ENCODE data around the gene EI24. TPM values are rescaled to one million over a fixed set of nuclear protein-coding genes. Genes with fewer than 3 reads are reported as not detected.
A peak's percentile ranks its signal among the peaks of the same experiment; 100 is the strongest.

Gene EI24
- total RNA-seq, 1 donor from 2014 or later: 44.4 TPM

DNA sequence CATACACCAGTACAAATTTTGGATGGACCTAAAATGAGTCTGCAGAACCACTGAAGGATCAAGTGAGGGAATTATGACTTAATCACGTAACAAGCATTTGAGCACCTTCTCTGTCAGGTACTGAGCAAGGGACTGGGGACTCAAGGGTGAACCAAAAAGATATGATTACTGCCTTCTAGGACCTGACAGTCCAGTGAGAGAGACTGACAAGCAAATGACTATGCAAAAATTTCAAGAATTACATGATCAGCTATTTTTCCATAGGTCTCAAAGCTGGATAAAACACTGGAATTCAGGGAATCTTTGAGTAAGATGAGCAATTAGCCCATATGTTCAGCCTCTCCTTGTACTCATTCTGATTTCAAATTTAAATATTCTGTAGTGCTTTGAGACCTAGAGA, 18.2 kb downstream of the EI24 start:
- Mint-ChIP-seq H3K27me3 (ENCODE audit: low read depth) (no peaks in the 10 kb centered on the region), H3K36me3 (ENCODE audit: low read depth) (peaks cover 27% of the 10 kb centered on the region), H3K9me3 (no peaks in the 10 kb centered on the region), H3K27ac (no peak overlapping the region), H3K4me3 (ENCODE audit: low read depth) (no peak overlapping the region), H3K4me1 (ENCODE audit: low read depth) (peaks cover 15% of the 10 kb centered on the region)
- no peak for DNase-seq (ENCODE audit: low spot score)
- intact Hi-C loops (cut with micrococcal nuclease): no loop called here

DNA sequence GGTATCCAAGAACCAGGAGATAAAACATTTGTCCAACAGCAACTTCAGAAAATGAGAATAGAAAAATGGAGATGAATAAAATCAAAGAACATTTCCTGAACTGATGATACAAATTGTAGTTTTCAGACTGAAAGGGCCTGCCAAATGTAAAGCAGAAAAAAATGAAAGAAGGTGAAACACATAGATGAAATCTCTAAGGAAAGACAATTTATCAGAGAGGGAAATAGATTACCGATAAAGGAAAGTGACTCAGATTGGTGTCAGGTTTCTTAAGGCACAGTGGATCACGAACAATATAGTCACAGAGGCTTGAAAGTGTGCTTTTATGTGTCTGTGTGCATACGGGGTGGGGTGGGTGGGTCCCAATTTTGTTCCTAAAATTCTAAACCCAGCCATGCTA, 19.2 kb downstream of the EI24 start:
- Mint-ChIP-seq H3K9me3 (no peaks in the 10 kb centered on the region), H3K27ac (peak overlapping the region; percentile 46), H3K4me3 (ENCODE audit: low read depth) (no peak overlapping the region), H3K27me3 (ENCODE audit: low read depth) (no peaks in the 10 kb centered on the region), H3K36me3 (ENCODE audit: low read depth) (peaks cover 26% of the 10 kb centered on the region), H3K4me1 (ENCODE audit: low read depth) (peaks cover 17% of the 10 kb centered on the region)
- DNase-seq (ENCODE audit: low spot score): no peak
- intact Hi-C loops (cut with micrococcal nuclease): no loop called here

DNA sequence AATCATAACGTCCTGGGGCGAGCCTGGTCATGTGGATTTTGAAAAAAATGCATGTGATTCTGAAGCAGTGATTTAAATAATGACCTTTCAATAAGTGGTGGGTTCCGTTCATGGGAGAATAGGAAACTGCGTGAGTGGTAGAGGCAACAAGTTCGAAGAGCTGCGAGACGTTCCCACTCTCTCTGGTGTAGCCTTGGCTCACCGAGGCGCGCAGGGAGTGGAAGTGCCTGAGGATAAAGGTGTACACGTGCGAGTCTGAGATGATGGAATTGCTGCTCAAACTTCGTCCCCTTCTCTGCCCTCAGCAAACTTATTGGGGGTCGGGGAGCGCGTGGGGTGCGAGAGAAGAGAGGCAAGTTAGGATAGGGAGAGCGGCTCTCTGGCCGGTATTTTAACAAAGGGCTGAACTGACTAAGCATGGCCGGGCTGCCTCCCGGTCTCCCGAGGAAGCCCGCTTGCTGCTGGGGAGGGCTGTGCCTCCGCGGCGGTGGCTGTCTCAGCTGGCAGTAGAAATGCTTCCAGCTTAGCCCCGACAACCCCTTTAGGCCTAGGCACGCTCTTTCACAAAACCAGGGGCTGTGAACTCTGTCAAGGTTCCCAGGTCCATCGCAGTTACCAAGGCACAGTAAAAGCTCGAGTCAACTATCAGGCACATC, 22.5 kb downstream of the EI24 start:
- intact Hi-C loops (cut with micrococcal nuclease): loop anchor here (1.0 to 10.0 kb wide), 5 partner anchors 21 to 637 kb away; partner anchors contain the start of genes CCDC15, CHEK1, FAM118B and HYLS1
- H3K27ac Mint-ChIP-seq: peak overlapping the region; percentile 92
- peak overlapping the region; percentile 99 for H3K4me3 Mint-ChIP-seq (ENCODE audit: low read depth)
- H3K4me1 Mint-ChIP-seq (ENCODE audit: low read depth): peaks cover 40% of the 10 kb centered on the region
- peaks cover 32% of the 10 kb centered on the region for H3K36me3 Mint-ChIP-seq (ENCODE audit: low read depth)
- H3K9me3 Mint-ChIP-seq: no peaks in the 10 kb centered on the region
- no peaks in the 10 kb centered on the region for H3K27me3 Mint-ChIP-seq (ENCODE audit: low read depth)
- DNase-seq (ENCODE audit: low spot score): peak; percentile 38

DNA sequence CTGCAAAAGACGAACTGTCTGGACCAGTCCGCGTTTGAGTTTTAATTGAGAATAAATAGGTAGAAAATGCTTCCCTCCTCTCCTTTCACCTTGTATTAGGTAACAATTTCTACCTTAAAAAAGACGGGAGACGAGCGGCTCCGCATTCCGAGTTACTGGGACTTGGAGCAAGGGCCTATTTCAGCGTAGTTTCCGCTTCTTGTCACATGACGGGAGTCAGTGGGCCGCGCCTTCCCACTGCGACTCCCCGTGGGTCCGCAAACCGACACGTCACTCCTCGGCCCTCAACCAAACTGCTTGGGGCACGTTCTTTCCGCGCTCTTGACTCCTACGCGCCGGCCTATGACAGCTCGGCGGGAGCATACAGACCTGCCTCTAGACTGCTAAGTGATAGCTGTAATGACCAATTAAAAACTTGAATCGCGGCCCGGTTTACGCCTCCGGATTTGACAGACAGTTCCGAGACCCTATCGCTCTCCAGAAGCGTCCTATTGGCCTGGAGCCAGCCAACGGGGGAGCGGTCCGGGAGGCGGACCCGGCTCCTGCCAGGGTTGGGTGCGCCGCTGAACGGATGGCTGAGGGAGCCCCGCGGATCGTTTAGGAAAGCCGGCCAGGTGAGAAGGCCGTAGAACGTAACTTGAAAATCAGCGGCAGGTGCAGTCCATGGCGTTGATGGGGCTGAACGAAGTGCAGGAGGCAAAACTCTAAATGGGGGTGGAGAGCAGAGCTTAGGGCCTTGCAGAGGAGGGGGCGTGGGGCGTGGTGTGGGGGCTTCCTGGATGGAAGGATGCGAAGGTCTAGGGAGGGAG, 23.2 kb downstream of the EI24 start, which contains the start of gene STT3A:
TSS of gene STT3A (plus strand) at position 548 of the 809 bp plus-strand sequence. CDS start 3,064 bp downstream, outside the sequence.
- H3K4me1 Mint-ChIP-seq (ENCODE audit: low read depth): peaks cover 38% of the 10 kb centered on the region
- intact Hi-C loops (cut with micrococcal nuclease): loop anchor here (1.0 to 10.0 kb wide), 5 partner anchors 22 to 638 kb away; partner anchors contain the start of genes CCDC15, CHEK1, FAM118B and HYLS1

DNA sequence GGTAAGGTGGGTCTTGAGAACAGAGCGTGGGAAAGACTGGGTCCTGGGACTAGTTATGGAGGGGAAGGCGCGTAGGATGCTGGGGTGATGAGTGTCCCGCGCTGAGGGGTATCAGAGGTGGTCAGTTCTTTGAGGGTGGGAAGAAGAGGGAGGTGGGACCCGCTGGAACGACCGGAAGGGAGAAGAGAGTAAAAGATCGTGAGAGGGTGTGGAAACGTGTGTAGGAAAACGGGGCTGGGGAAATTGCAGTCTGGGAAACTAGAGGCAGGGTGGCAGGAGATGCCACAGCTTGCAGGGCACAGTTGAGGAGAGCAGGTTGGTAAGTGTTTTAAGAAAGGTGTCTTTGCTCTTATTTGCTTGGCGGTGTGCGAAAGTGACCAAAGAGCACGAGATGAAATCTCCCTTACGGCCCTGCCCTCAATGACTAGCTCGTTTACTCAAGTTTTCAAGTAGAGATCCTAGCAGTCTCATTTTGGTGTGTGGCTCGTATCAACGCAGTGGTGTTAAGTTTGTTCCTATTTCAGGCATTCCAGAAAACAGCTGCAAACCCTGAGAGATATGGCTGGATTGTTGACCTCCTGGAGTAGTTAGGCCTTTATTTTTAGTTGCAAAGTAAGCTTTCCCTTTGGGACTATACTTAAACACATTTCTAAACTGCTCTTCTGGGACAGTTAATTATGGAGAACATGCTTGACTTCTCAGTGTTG, 24.0 kb downstream of the EI24 start:
- no peaks in the 10 kb centered on the region for H3K27me3 Mint-ChIP-seq (ENCODE audit: low read depth)
- H3K27ac Mint-ChIP-seq: peak overlapping the region; percentile 92
- peaks cover 37% of the 10 kb centered on the region for H3K4me1 Mint-ChIP-seq (ENCODE audit: low read depth)
- peaks cover 46% of the 10 kb centered on the region for H3K36me3 Mint-ChIP-seq (ENCODE audit: low read depth)
- H3K9me3 Mint-ChIP-seq: no peaks in the 10 kb centered on the region
- H3K4me3 Mint-ChIP-seq (ENCODE audit: low read depth): peak overlapping the region; percentile 99
- intact Hi-C loops (cut with micrococcal nuclease): loop anchor here (10.0 kb wide), 1 partner anchor 638 kb away; the partner anchor contains the start of gene CCDC15
- DNase-seq (ENCODE audit: low spot score): no peak

More for the DNA sequence above, 23.2 kb downstream of the EI24 start, which contains the start of gene STT3A:
- no peaks in the 10 kb centered on the region for H3K9me3 Mint-ChIP-seq
- no peaks in the 10 kb centered on the region for H3K27me3 Mint-ChIP-seq (ENCODE audit: low read depth)
- peak; percentile 97 for DNase-seq (ENCODE audit: low spot score)
- H3K4me3 Mint-ChIP-seq (ENCODE audit: low read depth): peak within 1 kb of the TSS; percentile 99
- peaks cover 38% of the 10 kb centered on the region for H3K36me3 Mint-ChIP-seq (ENCODE audit: low read depth)
- peak within 1 kb of the TSS; percentile 92 for H3K27ac Mint-ChIP-seq

DNA sequence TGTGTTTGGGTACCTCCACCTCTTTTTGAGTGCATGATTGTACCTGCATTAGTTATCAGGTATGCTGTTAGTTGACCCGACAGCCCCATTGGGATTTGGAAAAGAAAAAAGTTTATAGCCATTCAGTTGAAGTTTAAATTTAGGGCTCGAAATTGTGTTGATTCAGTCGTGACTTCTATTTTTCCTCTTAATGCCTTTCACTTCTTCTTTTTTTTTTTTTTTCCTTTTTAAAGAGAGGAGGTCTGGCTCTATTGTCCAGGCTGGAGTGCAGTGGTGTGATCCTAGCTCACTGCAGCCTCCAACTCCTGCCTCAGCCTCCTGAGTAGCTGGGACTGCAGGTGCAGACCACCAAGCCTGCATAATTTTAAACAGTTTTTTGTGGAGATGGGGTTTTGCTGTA, 25.7 kb downstream of the EI24 start:
- intact Hi-C loops (cut with micrococcal nuclease): loop anchor here (10.0 kb wide), 1 partner anchor 640 kb away; the partner anchor contains the start of gene CCDC15
- Mint-ChIP-seq H3K9me3 (no peaks in the 10 kb centered on the region), H3K4me3 (ENCODE audit: low read depth) (peak overlapping the region; percentile 24), H3K27ac (no peak overlapping the region), H3K36me3 (ENCODE audit: low read depth) (peaks cover 54% of the 10 kb centered on the region), H3K27me3 (ENCODE audit: low read depth) (no peaks in the 10 kb centered on the region), H3K4me1 (ENCODE audit: low read depth) (peaks cover 29% of the 10 kb centered on the region)
- no peak for DNase-seq (ENCODE audit: low spot score)

DNA sequence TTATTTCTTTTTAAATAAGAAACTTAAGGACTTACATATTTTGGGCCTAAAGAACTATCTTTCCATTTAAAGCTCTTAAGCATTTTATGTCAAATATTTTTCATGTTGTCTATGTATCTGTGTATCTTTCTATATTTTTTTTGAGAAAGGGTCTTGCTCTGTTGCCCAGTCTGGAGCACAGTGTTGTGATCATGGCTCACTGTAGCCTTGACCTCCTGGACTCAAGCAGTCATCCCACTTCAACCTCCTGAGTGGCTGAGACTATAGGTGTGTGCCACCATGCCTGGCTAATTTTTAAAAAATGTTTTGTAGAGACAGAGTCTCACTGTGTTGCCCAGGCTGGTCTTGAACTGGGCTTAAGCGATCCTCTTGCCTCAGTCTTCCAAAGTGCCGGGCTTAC, 31.4 kb downstream of the EI24 start:
- no peak overlapping the region for H3K4me3 Mint-ChIP-seq (ENCODE audit: low read depth)
- no peak overlapping the region for H3K27ac Mint-ChIP-seq
- intact Hi-C loops (cut with micrococcal nuclease): no loop called here
- peaks cover 75% of the 10 kb centered on the region for H3K36me3 Mint-ChIP-seq (ENCODE audit: low read depth)
- peaks cover 6% of the 10 kb centered on the region for H3K4me1 Mint-ChIP-seq (ENCODE audit: low read depth)
- no peaks in the 10 kb centered on the region for H3K27me3 Mint-ChIP-seq (ENCODE audit: low read depth)
- no peaks in the 10 kb centered on the region for H3K9me3 Mint-ChIP-seq
- no peak for DNase-seq (ENCODE audit: low spot score)

DNA sequence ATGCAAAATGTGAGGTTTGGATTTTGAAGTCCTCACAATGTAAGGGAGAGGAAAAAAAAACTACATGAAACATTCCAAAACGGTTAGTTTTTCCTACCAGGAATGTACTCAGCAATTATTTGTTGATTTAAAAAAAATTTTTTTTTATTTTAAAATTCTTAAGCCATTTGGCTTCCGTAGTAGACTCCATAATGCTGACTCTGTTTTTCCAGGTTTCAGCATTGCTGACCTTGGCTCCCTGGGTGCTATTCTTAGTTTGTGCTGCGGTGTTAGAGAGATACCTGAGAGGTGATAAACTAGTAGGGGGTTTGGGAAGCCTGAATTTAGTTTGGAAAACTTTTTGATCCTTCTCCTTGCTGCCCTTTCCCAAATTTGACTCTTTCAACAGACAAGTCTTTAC, 33.9 kb downstream of the EI24 start:
- H3K36me3 Mint-ChIP-seq (ENCODE audit: low read depth): peaks cover 78% of the 10 kb centered on the region
- no peak overlapping the region for H3K4me3 Mint-ChIP-seq (ENCODE audit: low read depth)
- intact Hi-C loops (cut with micrococcal nuclease): no loop called here
- H3K4me1 Mint-ChIP-seq (ENCODE audit: low read depth): no peaks in the 10 kb centered on the region
- no peaks in the 10 kb centered on the region for H3K27me3 Mint-ChIP-seq (ENCODE audit: low read depth)
- no peak for DNase-seq (ENCODE audit: low spot score)
- no peak overlapping the region for H3K27ac Mint-ChIP-seq
- H3K9me3 Mint-ChIP-seq: no peaks in the 10 kb centered on the region

DNA sequence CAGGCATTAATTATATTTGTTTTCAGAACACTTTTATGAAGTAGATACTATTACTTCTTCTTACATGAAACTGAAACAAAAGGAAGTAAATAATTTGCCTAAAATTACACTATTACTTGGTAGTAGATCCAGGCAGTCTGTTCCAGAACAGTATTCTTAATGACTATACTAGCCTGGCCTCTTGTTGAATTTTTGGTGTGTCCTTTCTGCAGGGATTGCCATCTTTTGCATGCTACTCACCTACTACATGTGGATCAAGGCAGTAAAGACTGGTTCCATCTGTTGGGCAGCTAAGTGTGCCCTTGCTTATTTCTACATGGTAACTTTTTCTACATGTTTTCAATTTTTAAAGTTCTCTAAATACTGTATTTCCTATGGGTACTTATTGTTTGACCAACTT, 36.1 kb downstream of the EI24 start:
- Mint-ChIP-seq H3K4me3 (ENCODE audit: low read depth) (no peak overlapping the region), H3K27ac (no peak overlapping the region), H3K9me3 (no peaks in the 10 kb centered on the region), H3K36me3 (ENCODE audit: low read depth) (peaks cover 82% of the 10 kb centered on the region), H3K27me3 (ENCODE audit: low read depth) (no peaks in the 10 kb centered on the region), H3K4me1 (ENCODE audit: low read depth) (peaks cover 2% of the 10 kb centered on the region)
- no peak for DNase-seq (ENCODE audit: low spot score)
- intact Hi-C loops (cut with micrococcal nuclease): no loop called here

DNA sequence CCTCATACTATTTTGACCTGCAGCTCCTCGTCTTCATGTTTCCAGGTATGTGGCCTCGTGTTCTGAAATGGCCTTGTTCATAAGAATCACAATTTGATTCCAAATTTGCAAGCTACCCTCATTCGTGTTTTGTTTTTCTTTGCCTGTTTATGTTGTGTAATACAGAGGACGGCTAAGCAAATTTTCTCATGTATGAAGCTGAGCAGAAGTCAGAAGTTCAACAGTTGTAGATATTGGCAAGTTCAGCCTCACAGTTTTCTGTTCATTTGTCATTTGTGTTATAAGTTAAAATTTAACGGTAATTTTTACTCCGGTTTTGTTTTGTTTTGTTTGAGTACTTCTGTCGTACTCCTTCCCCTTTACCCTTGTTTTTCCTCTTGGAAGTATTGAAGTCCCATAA, 40.3 kb downstream of the EI24 start:
- no peak overlapping the region for H3K4me3 Mint-ChIP-seq (ENCODE audit: low read depth)
- peaks cover 7% of the 10 kb centered on the region for H3K4me1 Mint-ChIP-seq (ENCODE audit: low read depth)
- no peaks in the 10 kb centered on the region for H3K9me3 Mint-ChIP-seq
- peaks cover 80% of the 10 kb centered on the region for H3K36me3 Mint-ChIP-seq (ENCODE audit: low read depth)
- DNase-seq (ENCODE audit: low spot score): no peak
- H3K27me3 Mint-ChIP-seq (ENCODE audit: low read depth): no peaks in the 10 kb centered on the region
- no peak overlapping the region for H3K27ac Mint-ChIP-seq
- intact Hi-C loops (cut with micrococcal nuclease): no loop called here

DNA sequence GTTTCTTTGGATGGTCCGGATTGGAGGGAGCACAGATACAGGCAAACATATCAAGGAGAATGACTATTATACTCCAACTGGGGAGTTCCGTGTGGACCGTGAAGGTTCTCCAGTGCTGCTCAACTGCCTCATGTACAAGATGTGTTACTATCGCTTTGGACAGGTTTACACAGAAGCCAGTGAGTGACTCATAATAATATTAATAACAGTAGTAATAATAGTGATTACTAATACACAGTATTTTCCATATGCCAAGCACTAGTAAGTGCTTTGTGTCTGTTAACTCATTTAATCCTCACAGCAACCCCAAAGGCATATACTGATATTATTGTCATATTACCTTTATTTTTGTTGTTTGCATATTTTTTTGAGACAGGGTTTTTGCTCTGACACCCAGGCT, 49.1 kb downstream of the EI24 start:
- Mint-ChIP-seq H3K4me3 (ENCODE audit: low read depth) (no peak overlapping the region), H3K27me3 (ENCODE audit: low read depth) (no peaks in the 10 kb centered on the region), H3K27ac (no peak overlapping the region), H3K36me3 (ENCODE audit: low read depth) (peaks cover 77% of the 10 kb centered on the region), H3K4me1 (ENCODE audit: low read depth) (no peaks in the 10 kb centered on the region), H3K9me3 (no peaks in the 10 kb centered on the region)
- DNase-seq (ENCODE audit: low spot score): no peak
- intact Hi-C loops (cut with micrococcal nuclease): no loop called here

DNA sequence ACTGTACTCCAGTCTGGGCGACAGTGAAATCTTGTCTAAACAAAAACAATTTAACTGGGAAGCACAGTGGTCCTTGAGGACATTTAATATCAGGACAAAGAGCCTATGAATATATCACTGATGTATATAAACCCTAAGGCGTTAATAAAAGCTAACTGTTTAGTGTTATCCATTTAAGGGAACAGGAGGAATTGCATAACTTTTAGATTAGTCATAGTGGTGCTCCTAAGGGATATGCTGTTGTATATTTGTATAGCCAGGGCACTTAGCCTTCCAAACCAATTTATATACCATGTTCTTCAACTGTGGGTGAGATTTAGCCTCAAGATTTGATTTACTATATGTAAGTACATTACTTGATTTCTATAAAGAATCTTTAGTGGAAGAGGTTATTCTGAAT, 52.7 kb downstream of the EI24 start:
- intact Hi-C loops (cut with micrococcal nuclease): no loop called here
- H3K4me3 Mint-ChIP-seq (ENCODE audit: low read depth): no peak overlapping the region
- no peaks in the 10 kb centered on the region for H3K27me3 Mint-ChIP-seq (ENCODE audit: low read depth)
- no peak overlapping the region for H3K27ac Mint-ChIP-seq
- DNase-seq (ENCODE audit: low spot score): no peak
- peaks cover 9% of the 10 kb centered on the region for H3K4me1 Mint-ChIP-seq (ENCODE audit: low read depth)
- no peaks in the 10 kb centered on the region for H3K9me3 Mint-ChIP-seq
- H3K36me3 Mint-ChIP-seq (ENCODE audit: low read depth): peaks cover 64% of the 10 kb centered on the region
